Measurements from ENCODE around the gene REXO4. TPM values are rescaled to one million over a fixed set of nuclear protein-coding genes. Genes with fewer than 3 reads are reported as not detected.
A peak's percentile ranks its signal among the peaks of the same experiment; 100 is the strongest.

Gene REXO4
- total and polyA plus RNA-seq, 2 of the 8 experiments (the other 6 are each of a cell fraction or from before 2014, with no cell fraction given): 19.1 to 38.3 TPM

GRCh38 chr9:133406480-133407307, 11.1 kb downstream of the REXO4 start (continued):
- TF ChIP-seq CTCF (IDR thresholded peaks at IDR 0.05; ENCODE audit: control extremely low read depth in 1 of 3, insufficient read depth in 1 of 3, low read depth in 1 of 3, low read length in 3 of 3) (peak in 2 of 3 experiments; percentile 86 to 98; a peak in 3 of 4 replicates), CREB1 (IDR thresholded peaks at IDR 0.05) (peak; percentile 70), BRCA1 (IDR thresholded peaks at IDR 0.05; ENCODE audit: low read depth, low read length) (no peak), MAX (IDR thresholded peaks at IDR 0.05) (peak; percentile 81), PHF8 (conservative IDR thresholded peaks at IDR 0.05; ENCODE audit: low read depth, low read length) (no peak)

Measured in H1 (cell line).